K562 (cell line): Measurements from ENCODE around the gene PIGX.

Experiments used
- ATF2 ChIP-seq: sonication (generic); formaldehyde crosslinking; IDR thresholded peaks from 2 replicates; pipeline ENCODE4 v1.8.1; 2022; ENCODE audit warnings: missing genetic modification reagents
- CEBPZ ChIP-seq: fragments of 150-350 bp; IDR thresholded peaks from 2 replicates; pipeline ENCODE4 v1.6.1; 2014; ENCODE audit warnings: low read depth, mild to moderate bottlenecking, low read length, borderline replicate concordance
- ESRRA ChIP-seq: fragments of 450-650 bp; IDR thresholded peaks from 2 replicates; pipeline ENCODE4 v1.6.1; 2014; ENCODE audit warnings: low read depth, mild to moderate bottlenecking, moderate library complexity, borderline replicate concordance
- MCM7 ChIP-seq, 2 experiments: fragments of 450-650 bp; IDR thresholded peaks; 2 replicates each; pipeline ENCODE4 v1.6.1; 2016 to 2018
- POLR3A ChIP-seq: IDR thresholded peaks from 2 replicates; pipeline ENCODE4 v1.6.1; 2011; ENCODE audit warnings: borderline replicate concordance, mild to moderate bottlenecking, moderate library complexity; ENCODE audit not compliant: insufficient read length, insufficient read depth; ENCODE audit errors: extremely low read depth
- SIN3A ChIP-seq, 2 experiments: fragments of 150-350 bp in 1 of 2; IDR thresholded peaks; 2 replicates each; pipeline ENCODE4 v1.6.1; 2011 to 2016; ENCODE audit warnings: borderline replicate concordance in 2 of 2, low read depth in 2 of 2, low read length in 2 of 2, mild to moderate bottlenecking in 2 of 2, moderate library complexity in 2 of 2; ENCODE audit not compliant: control insufficient read depth in 1 of 2
- SMC3 ChIP-seq: conservative IDR thresholded peaks from 2 replicates; pipeline ENCODE4 v1.6.1; 2011; ENCODE audit warnings: low read depth, low read length, improper control_type of control experiment; ENCODE audit not compliant: insufficient read depth
- SP1 ChIP-seq: sonication (generic); formaldehyde crosslinking; IDR thresholded peaks from 2 replicates; pipeline ENCODE4 v1.8.1; 2022; ENCODE audit warnings: mild to moderate bottlenecking, missing genetic modification reagents
- TBP ChIP-seq: optimal IDR thresholded peaks from 2 replicates; pipeline ENCODE3; 2011; ENCODE audit warnings: low read depth, low read length, improper control_type of control experiment
- ZNF121 ChIP-seq: sonication (generic); formaldehyde crosslinking; conservative IDR thresholded peaks from 2 replicates; pipeline ENCODE4 v1.8.0; 2022; ENCODE audit warnings: missing genetic modification reagents
- ZNF134 ChIP-seq: fragments of 250-450 bp; sonication (Bioruptor Pico); conservative IDR thresholded peaks from 2 replicates; pipeline ENCODE4 v1.4.0; 2020
- ZNF24 ChIP-seq: fragments of 450-650 bp; IDR thresholded peaks from 2 replicates; pipeline ENCODE4 v1.6.1; 2016
- TF ChIP-seq, protein P1 (sequence below), 3 experiments: fragments of 200-800 bp in 1 of 3; fragments of 250-450 bp in 1 of 3; fragments of 450-650 bp in 1 of 3; sonication (Bioruptor Pico) in 1 of 3; sonication (Bioruptor generic) in 1 of 3; formaldehyde crosslinking in 1 of 3; IDR thresholded peaks; 2 replicates each; pipeline versions ENCODE4 v1.6.1 to v1.8.0; 2016 to 2022; ENCODE audit warnings: mild to moderate bottlenecking in 2 of 3, missing genetic modification characterization in 2 of 3, missing compliant biosample characterization in 1 of 3, moderate library complexity in 1 of 3

- no peak for TF ChIP-seq TBP
- TF ChIP-seq POLR3A, result no peak
- no peak for TF ChIP-seq SIN3A (IDR thresholded peaks at IDR 0.05; ENCODE audit: borderline replicate concordance in 2 of 2, control insufficient read depth in 1 of 2, low read depth in 2 of 2, low read length in 2 of 2)
- TF ChIP-seq ATF2 (CRISPR knock-in tag), result no peak
- no peak for TF ChIP-seq MCM7 (IDR thresholded peaks at IDR 0.05)
- no peak for TF ChIP-seq ZNF121 (CRISPR knock-in tag)
- TF ChIP-seq SP1 (CRISPR knock-in tag), result no peak
- TF ChIP-seq ESRRA, result no peak
- TF ChIP-seq ZNF24, result no peak
- TF ChIP-seq CEBPZ, result no peak
- TF ChIP-seq SMC3, result no peak
- no peak for TF ChIP-seq ZNF134 (CRISPR knock-in tag)
- TF ChIP-seq, protein P1, sequence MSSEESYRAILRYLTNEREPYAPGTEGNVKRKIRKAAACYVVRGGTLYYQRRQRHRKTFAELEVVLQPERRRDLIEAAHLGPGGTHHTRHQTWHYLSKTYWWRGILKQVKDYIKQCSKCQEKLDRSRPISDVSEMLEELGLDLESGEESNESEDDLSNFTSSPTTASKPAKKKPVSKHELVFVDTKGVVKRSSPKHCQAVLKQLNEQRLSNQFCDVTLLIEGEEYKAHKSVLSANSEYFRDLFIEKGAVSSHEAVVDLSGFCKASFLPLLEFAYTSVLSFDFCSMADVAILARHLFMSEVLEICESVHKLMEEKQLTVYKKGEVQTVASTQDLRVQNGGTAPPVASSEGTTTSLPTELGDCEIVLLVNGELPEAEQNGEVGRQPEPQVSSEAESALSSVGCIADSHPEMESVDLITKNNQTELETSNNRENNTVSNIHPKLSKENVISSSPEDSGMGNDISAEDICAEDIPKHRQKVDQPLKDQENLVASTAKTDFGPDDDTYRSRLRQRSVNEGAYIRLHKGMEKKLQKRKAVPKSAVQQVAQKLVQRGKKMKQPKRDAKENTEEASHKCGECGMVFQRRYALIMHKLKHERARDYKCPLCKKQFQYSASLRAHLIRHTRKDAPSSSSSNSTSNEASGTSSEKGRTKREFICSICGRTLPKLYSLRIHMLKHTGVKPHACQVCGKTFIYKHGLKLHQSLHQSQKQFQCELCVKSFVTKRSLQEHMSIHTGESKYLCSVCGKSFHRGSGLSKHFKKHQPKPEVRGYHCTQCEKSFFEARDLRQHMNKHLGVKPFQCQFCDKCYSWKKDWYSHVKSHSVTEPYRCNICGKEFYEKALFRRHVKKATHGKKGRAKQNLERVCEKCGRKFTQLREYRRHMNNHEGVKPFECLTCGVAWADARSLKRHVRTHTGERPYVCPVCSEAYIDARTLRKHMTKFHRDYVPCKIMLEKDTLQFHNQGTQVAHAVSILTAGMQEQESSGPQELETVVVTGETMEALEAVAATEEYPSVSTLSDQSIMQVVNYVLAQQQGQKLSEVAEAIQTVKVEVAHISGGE (CRISPR knock-in tag; IDR thresholded peaks at IDR 0.05), result no peak
Observed at GRCh38 chr3:196699749-196700148, 12.4 kb upstream of the PIGX start.
